SU-DHL-6 (cell line): ENCODE data around the gene EXTL2.

ENCODE experiments used
- H2AFZ ChIP-seq: fragments of 200-600 bp; sonication (generic); 2 replicates; pipeline ENCODE4 v1.6.1; 2014; ENCODE audit warnings: low read depth, mild to moderate bottlenecking, moderate library complexity, mixed read lengths, antibody characterized with exemption, low read length; ENCODE audit not compliant: severe bottlenecking
- H3F3A ChIP-seq: fragments of 200-600 bp; shearing (Covaris generic); 2 replicates; pipeline ENCODE4 v1.6.0; 2016; ENCODE audit warnings: antibody characterized with exemption, mild to moderate bottlenecking; ENCODE audit not compliant: insufficient read depth
- H3K27ac ChIP-seq: fragments of 200-600 bp; sonication (generic); 2 replicates; pipeline ENCODE4 v1.5.1; 2016; ENCODE audit warnings: low read depth, mild to moderate bottlenecking, low read length, moderate library complexity, mixed read lengths
- H3K27me3 ChIP-seq: fragments of 200-600 bp; sonication (generic), shearing (Covaris generic); 2 replicates; pipeline ENCODE4 v1.6.0; 2014; ENCODE audit warnings: mild to moderate bottlenecking, low read length
- H3K36me3 ChIP-seq: fragments of 200-600 bp; sonication (generic); 2 replicates; pipeline ENCODE4 v1.6.1; 2014; ENCODE audit warnings: mild to moderate bottlenecking, low read length, mixed read lengths
- H3K4me2 ChIP-seq: fragments of 300-600, 200-600 bp; shearing (Covaris generic), sonication (generic); 2 replicates; pipeline ENCODE4 v1.6.0; 2014; ENCODE audit warnings: low read length, low read depth, mild to moderate bottlenecking; ENCODE audit not compliant: poor library complexity, severe bottlenecking
- H3K4me3 ChIP-seq: fragments of 200-600 bp; sonication (generic); 2 replicates; pipeline ENCODE4 v1.5.1; 2014; ENCODE audit warnings: antibody characterized with exemption, low read length, mild to moderate bottlenecking, mixed read lengths; ENCODE audit not compliant: insufficient read depth, poor library complexity, severe bottlenecking
- H3K79me2 ChIP-seq: fragments of 200-600 bp; sonication (generic); 2 replicates; pipeline ENCODE4 v1.6.1; 2014; ENCODE audit warnings: mild to moderate bottlenecking, low read length, moderate library complexity; ENCODE audit not compliant: insufficient read depth
- H3K9ac ChIP-seq: fragments of 200-600 bp; sonication (generic); 2 replicates; pipeline ENCODE4 v1.7.0; 2014; ENCODE audit warnings: mild to moderate bottlenecking, low read length
- H3K9me2 ChIP-seq: fragments of 200-600 bp; sonication (generic); replicated peaks from 2 replicates; pipeline ENCODE4 v1.6.1; 2014; ENCODE audit warnings: low read length; ENCODE audit not compliant: insufficient read depth
- H3K9me3 ChIP-seq: fragments of 200-600 bp; sonication (generic); 2 replicates; pipeline ENCODE4 v1.6.1; 2014; ENCODE audit warnings: low read length, mixed read lengths; ENCODE audit not compliant: insufficient read depth
- H4K20me1 ChIP-seq: fragments of 200-600 bp; sonication (generic); 2 replicates; pipeline ENCODE4 v1.6.1; 2014; ENCODE audit warnings: low read depth, mild to moderate bottlenecking, antibody characterized with exemption, low read length, moderate library complexity, mixed read lengths
- EZH2phosphoT487 ChIP-seq: fragments of 200-600 bp; sonication (generic), shearing (Covaris generic); conservative IDR thresholded peaks from 2 replicates; pipeline ENCODE4 v1.6.1; 2018; ENCODE audit warnings: mild to moderate bottlenecking, antibody characterized with exemption, low read length, moderate library complexity, mixed read lengths
- TF ChIP-seq, protein P1 (sequence below): fragments of 200-600 bp; sonication (generic); IDR thresholded peaks from one replicate; pipeline ENCODE4 v1.5.1; 2017; ENCODE audit warnings: antibody characterized with exemption, mild to moderate bottlenecking, low read length, moderate library complexity; ENCODE audit not compliant: insufficient read depth, poor library complexity, severe bottlenecking

Gene EXTL2

DNA sequence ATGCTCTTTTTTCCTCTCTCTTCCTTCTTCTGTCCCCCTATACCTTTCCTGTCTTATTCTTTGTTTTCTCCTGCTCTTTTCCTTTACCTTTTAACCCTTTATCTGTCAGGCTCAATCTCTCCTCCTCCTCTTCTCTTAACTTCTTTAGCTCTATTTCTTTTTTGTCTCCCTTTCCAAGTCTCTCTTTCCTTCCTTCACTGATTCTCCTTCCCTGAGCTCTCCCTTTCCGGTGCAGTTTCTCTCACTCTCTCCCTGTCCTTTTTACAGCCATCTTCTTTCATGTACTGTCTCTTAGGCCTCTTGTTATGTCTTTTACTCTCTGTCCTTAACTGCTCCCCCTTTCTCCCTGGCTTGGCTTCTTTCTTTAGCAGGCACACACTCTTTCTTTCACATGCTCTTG, 13.2 kb upstream of the EXTL2 start:
- Histone ChIP-seq H4K20me1 (no peaks in the 10 kb centered on the region), H3K9ac (no peak overlapping the region), H3K27me3 (no peaks in the 10 kb centered on the region), H3K4me2 (no peak overlapping the region), H3F3A (no peaks in the 10 kb centered on the region), H3K9me3 (no peaks in the 10 kb centered on the region), H2AFZ (no peak overlapping the region), H3K36me3 (peaks cover 48% of the 10 kb centered on the region; the same call in 1 of the 2 replicates), H3K4me3 (no peak overlapping the region), H3K79me2 (peaks cover 13% of the 10 kb centered on the region; the same call in 1 of the 2 replicates), H3K27ac (no peak overlapping the region), H3K9me2 (no peaks in the 10 kb centered on the region)
- TF ChIP-seq EZH2phosphoT487: no peak
- TF ChIP-seq, protein P1, sequence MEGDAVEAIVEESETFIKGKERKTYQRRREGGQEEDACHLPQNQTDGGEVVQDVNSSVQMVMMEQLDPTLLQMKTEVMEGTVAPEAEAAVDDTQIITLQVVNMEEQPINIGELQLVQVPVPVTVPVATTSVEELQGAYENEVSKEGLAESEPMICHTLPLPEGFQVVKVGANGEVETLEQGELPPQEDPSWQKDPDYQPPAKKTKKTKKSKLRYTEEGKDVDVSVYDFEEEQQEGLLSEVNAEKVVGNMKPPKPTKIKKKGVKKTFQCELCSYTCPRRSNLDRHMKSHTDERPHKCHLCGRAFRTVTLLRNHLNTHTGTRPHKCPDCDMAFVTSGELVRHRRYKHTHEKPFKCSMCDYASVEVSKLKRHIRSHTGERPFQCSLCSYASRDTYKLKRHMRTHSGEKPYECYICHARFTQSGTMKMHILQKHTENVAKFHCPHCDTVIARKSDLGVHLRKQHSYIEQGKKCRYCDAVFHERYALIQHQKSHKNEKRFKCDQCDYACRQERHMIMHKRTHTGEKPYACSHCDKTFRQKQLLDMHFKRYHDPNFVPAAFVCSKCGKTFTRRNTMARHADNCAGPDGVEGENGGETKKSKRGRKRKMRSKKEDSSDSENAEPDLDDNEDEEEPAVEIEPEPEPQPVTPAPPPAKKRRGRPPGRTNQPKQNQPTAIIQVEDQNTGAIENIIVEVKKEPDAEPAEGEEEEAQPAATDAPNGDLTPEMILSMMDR: no peak

- peaks cover 13% of the 10 kb centered on the region; the same call in 1 of the 2 replicates for H3K79me2 ChIP-seq
- peaks cover 44% of the 10 kb centered on the region for H3K36me3 ChIP-seq
- H3K4me3 ChIP-seq: no peak overlapping the region
- H4K20me1 ChIP-seq: no peaks in the 10 kb centered on the region
- H2AFZ ChIP-seq: no peak overlapping the region
- H3K27me3 ChIP-seq: no peaks in the 10 kb centered on the region
- H3K27ac ChIP-seq: no peak overlapping the region
- no peak overlapping the region for H3K9ac ChIP-seq
- no peaks in the 10 kb centered on the region for H3K9me3 ChIP-seq
- TF ChIP-seq, protein P1: no peak
- no peak for TF ChIP-seq EZH2phosphoT487
- H3K4me2 ChIP-seq: no peak overlapping the region
- no peaks in the 10 kb centered on the region for H3F3A ChIP-seq
- H3K9me2 ChIP-seq: no peaks in the 10 kb centered on the region
Observed at GRCh38 chr1:100905181-100905580, 10.5 kb upstream of the EXTL2 start.

DNA sequence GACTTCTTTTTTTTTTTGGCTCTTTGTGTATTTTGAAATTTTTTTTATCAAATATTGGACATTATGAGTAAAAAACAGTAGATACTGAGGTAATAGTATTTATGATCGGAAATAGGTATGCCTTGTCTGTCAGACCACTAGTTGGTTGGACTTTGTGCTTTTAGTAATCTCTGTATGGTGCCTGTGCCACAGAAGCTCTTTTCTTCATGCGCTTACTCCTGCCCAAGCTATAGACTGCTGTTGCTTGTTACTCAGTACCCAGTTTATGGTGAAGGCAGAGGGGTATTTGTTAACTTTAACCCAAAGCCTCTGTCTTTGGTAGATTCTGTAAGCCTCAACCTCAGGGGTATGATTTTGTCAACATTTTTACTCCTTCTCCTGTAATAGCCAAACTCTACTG, 9.9 kb upstream of the EXTL2 start:
- H3K27ac ChIP-seq: no peak overlapping the region
- no peaks in the 10 kb centered on the region for H3F3A ChIP-seq
- H3K4me2 ChIP-seq: no peak overlapping the region
- no peaks in the 10 kb centered on the region for H4K20me1 ChIP-seq
- peaks cover 50% of the 10 kb centered on the region for H3K36me3 ChIP-seq
- H3K27me3 ChIP-seq: no peaks in the 10 kb centered on the region
- H3K9ac ChIP-seq: no peak overlapping the region
- no peak overlapping the region for H2AFZ ChIP-seq
- no peaks in the 10 kb centered on the region for H3K9me2 ChIP-seq
- no peaks in the 10 kb centered on the region for H3K9me3 ChIP-seq
- H3K4me3 ChIP-seq: no peak overlapping the region
- TF ChIP-seq, protein P1: no peak
- TF ChIP-seq EZH2phosphoT487: no peak
- peaks cover 13% of the 10 kb centered on the region; the same call in 1 of the 2 replicates for H3K79me2 ChIP-seq

DNA sequence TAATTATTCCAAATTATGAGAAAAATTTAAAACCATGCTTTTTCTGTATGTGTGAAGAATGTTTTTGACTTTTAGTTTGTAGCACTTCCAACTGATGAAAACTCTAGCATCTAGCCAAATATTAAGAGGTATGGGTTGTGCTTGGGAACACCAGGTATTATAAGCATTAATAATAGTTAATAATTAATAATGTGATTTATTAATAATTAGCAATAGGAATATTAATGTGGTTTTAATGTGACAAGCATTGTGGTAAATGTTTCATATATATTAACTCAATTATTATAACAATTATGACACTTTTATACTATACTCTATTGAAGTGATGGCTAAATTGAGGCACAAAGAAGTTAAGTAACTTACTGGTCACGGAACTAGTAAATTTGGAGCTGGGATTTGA, 9.1 kb upstream of the EXTL2 start:
- no peak overlapping the region for H3K4me2 ChIP-seq
- H3K27me3 ChIP-seq: no peaks in the 10 kb centered on the region
- TF ChIP-seq EZH2phosphoT487: no peak
- TF ChIP-seq, protein P1: no peak
- peaks cover 49% of the 10 kb centered on the region for H3K36me3 ChIP-seq
- no peak overlapping the region for H3K27ac ChIP-seq
- H3K9me3 ChIP-seq: no peaks in the 10 kb centered on the region
- no peaks in the 10 kb centered on the region for H4K20me1 ChIP-seq
- no peak overlapping the region for H3K9ac ChIP-seq
- no peak overlapping the region for H3K4me3 ChIP-seq
- H3F3A ChIP-seq: no peaks in the 10 kb centered on the region
- H3K79me2 ChIP-seq: peaks cover 13% of the 10 kb centered on the region; the same call in 1 of the 2 replicates
- no peaks in the 10 kb centered on the region for H3K9me2 ChIP-seq
- no peak overlapping the region for H2AFZ ChIP-seq
